NCI-H2029 (cell line): ENCODE measurements around the gene AQP1.

ENCODE experiments used
- DNase-seq: peaks from one replicate; lab custom pipeline; 2025; lab: John Stamatoyannopoulos, UW

AQP1 gene

GRCh38 chr7:30884881-30885280 is 26.8 kb upstream of the AQP1 start:
- no peak for DNase-seq

- DNase-seq = no peak
These were observed 25.0 kb upstream of the AQP1 start for GRCh38 chr7:30886608-30887011.

- DNase-seq = no peak
These were observed 24.2 kb upstream of the AQP1 start for GRCh38 chr7:30887464-30887872.

GRCh38 chr7:30888747-30889146 is 22.9 kb upstream of the AQP1 start:
- DNase-seq = no peak

- no peak for DNase-seq
These were observed 21.4 kb upstream of the AQP1 start for GRCh38 chr7:30890226-30890625.

GRCh38 chr7:30893357-30893756 is 18.3 kb upstream of the AQP1 start:
- no peak for DNase-seq

- DNase-seq = no peak
These were observed 17.6 kb upstream of the AQP1 start for GRCh38 chr7:30894009-30894408.

GRCh38 chr7:30894866-30895605 is 16.6 kb upstream of the AQP1 start:
- DNase-seq = no peak

- no peak for DNase-seq
These were observed 15.6 kb upstream of the AQP1 start for GRCh38 chr7:30896036-30896435.

GRCh38 chr7:30896783-30897637 is 14.6 kb upstream of the AQP1 start:
- no peak for DNase-seq

- DNase-seq = no peak
These were observed 13.9 kb upstream of the AQP1 start for GRCh38 chr7:30897770-30898169.

GRCh38 chr7:30898411-30898810 is 13.2 kb upstream of the AQP1 start:
- no peak for DNase-seq

GRCh38 chr7:30899066-30899465 is 12.6 kb upstream of the AQP1 start:
- no peak for DNase-seq

- no peak for DNase-seq
These were observed 12.0 kb upstream of the AQP1 start for GRCh38 chr7:30899630-30900029.

GRCh38 chr7:30900053-30900452 is 11.6 kb upstream of the AQP1 start:
- DNase-seq = no peak

- DNase-seq = no peak
These were observed 10.8 kb upstream of the AQP1 start for GRCh38 chr7:30900803-30901362.

GRCh38 chr7:30901856-30902255 is 9.8 kb upstream of the AQP1 start:
- no peak for DNase-seq

- DNase-seq = no peak
These were observed 9.2 kb upstream of the AQP1 start for GRCh38 chr7:30902466-30902865.

GRCh38 chr7:30903146-30903545 is 8.5 kb upstream of the AQP1 start:
- DNase-seq = no peak

GRCh38 chr7:30904561-30904960 is 7.1 kb upstream of the AQP1 start:
- DNase-seq = no peak

GRCh38 chr7:30905078-30906012 is 6.3 kb upstream of the AQP1 start:
- DNase-seq = no peak

GRCh38 chr7:30906014-30906413 is 5.6 kb upstream of the AQP1 start:
- no peak for DNase-seq
